ENCODE data around the gene ALPI.

ALPI gene

DNA sequence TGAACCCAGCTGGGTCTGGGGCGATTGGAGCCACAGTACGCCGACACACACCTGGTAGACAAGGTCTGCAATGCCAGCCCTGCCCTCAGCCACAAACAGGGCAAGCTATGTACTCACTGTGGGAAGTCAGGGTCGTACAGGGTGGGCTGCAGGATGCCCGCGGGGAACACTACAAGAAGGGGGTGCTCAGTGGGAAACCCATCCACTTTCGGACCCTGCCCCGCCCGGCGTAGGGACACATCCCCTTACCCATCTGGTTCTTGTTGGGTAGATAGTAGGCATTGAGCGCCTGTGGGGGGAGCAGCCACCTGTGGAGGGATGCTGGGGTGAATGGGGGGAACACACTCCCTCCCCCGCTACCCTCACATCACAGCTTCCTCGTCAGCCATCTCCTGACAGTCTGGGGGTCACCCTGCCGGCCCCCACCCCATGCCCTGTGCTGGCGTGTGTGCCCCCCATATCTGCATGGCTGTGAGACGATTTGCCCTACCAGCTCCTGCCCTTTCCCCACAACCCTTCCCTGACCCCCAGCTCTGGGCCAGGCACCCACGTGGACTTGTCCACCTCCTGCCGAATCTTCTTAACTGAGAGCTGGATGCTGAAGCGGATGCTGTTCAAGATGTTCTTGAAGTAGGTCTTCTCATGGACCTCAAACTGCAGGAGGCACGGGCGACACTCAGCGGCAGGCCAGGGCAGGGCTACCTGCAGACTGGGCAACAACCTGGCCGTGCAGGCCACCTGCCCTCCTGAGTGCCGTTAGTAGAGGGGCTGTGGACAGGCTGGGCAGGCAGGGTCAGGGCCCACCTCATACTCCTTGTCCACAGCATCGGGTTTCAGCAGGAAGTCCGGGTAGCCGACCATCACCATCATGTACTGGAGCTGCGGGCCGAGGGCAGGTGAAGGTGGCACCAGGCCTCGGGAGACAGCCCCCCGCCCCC lies 26.6 kb downstream of the ALPI start:
- Histone ChIP-seq H3K27ac (ENCODE audit: low read length) (no peak overlapping the region), H3K79me2 (ENCODE audit: low read length) (no peaks in the 10 kb centered on the region), H3K4me3 (ENCODE audit: low read length) (no peak overlapping the region), H3K36me3 (replicated peaks; ENCODE audit: low read depth, low read length) (no peaks in the 10 kb centered on the region), H3K4me1 (ENCODE audit: low read length) (no peaks in the 10 kb centered on the region), H3K9me3 (ENCODE audit: insufficient read depth, low read length) (no peaks in the 10 kb centered on the region), H2AFZ (ENCODE audit: low read depth, low read length) (no peak overlapping the region), H3K4me2 (ENCODE audit: low read length) (no peak overlapping the region), H3K9ac (ENCODE audit: low read length) (no peak overlapping the region), H3K27me3 (ENCODE audit: low read depth, low read length) (no peaks in the 10 kb centered on the region), H4K20me1 (ENCODE audit: insufficient read depth, low read length) (no peaks in the 10 kb centered on the region)
- TF ChIP-seq EZH2phosphoT487 (IDR thresholded peaks at IDR 0.05; ENCODE audit: low read depth), result no peak
- TF ChIP-seq, protein P1, sequence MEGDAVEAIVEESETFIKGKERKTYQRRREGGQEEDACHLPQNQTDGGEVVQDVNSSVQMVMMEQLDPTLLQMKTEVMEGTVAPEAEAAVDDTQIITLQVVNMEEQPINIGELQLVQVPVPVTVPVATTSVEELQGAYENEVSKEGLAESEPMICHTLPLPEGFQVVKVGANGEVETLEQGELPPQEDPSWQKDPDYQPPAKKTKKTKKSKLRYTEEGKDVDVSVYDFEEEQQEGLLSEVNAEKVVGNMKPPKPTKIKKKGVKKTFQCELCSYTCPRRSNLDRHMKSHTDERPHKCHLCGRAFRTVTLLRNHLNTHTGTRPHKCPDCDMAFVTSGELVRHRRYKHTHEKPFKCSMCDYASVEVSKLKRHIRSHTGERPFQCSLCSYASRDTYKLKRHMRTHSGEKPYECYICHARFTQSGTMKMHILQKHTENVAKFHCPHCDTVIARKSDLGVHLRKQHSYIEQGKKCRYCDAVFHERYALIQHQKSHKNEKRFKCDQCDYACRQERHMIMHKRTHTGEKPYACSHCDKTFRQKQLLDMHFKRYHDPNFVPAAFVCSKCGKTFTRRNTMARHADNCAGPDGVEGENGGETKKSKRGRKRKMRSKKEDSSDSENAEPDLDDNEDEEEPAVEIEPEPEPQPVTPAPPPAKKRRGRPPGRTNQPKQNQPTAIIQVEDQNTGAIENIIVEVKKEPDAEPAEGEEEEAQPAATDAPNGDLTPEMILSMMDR (IDR thresholded peaks at IDR 0.05; ENCODE audit: low read depth, low read length), result no peak

DNA sequence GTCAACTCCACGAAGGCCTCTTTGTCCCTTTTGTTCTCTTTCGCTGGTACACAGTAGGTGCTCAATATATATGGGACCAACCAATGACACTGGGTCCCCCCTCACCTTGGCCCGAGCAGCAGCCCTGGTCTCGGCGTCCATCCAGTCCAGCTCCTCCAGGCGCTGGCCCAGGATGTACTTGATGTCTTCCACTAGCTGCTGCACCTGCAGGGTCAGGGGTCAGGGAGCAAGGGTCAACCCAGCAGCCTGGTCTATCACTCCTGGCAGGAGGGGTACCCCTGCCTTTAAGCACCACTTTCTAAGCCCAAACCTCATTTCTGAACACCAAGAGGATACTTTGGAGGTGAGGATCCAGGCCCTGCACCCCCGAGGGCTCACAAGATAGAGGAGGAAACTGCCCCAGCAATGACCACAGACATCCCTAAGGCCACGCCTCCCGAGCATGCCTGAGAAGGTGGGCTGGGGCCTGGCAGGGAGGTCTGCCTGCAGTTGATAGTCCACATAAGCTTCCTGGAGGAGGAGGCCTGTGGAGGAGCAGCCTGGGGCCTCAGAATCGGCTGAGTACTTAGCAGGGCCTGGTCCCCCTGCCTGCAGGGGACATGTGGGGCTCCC lies 27.5 kb downstream of the ALPI start:
- Histone ChIP-seq H3K4me3 (ENCODE audit: low read length) (no peak overlapping the region), H3K27ac (ENCODE audit: low read length) (no peak overlapping the region), H4K20me1 (ENCODE audit: insufficient read depth, low read length) (no peaks in the 10 kb centered on the region), H3K4me2 (ENCODE audit: low read length) (no peak overlapping the region), H2AFZ (ENCODE audit: low read depth, low read length) (no peak overlapping the region), H3K27me3 (ENCODE audit: low read depth, low read length) (no peaks in the 10 kb centered on the region), H3K36me3 (replicated peaks; ENCODE audit: low read depth, low read length) (no peaks in the 10 kb centered on the region), H3K9ac (ENCODE audit: low read length) (no peak overlapping the region), H3K9me3 (ENCODE audit: insufficient read depth, low read length) (no peaks in the 10 kb centered on the region), H3K4me1 (ENCODE audit: low read length) (no peaks in the 10 kb centered on the region), H3K79me2 (ENCODE audit: low read length) (no peaks in the 10 kb centered on the region)
- TF ChIP-seq, protein P1 (IDR thresholded peaks at IDR 0.05; ENCODE audit: low read depth, low read length), result no peak
- no peak for TF ChIP-seq EZH2phosphoT487 (IDR thresholded peaks at IDR 0.05; ENCODE audit: low read depth)

DNA sequence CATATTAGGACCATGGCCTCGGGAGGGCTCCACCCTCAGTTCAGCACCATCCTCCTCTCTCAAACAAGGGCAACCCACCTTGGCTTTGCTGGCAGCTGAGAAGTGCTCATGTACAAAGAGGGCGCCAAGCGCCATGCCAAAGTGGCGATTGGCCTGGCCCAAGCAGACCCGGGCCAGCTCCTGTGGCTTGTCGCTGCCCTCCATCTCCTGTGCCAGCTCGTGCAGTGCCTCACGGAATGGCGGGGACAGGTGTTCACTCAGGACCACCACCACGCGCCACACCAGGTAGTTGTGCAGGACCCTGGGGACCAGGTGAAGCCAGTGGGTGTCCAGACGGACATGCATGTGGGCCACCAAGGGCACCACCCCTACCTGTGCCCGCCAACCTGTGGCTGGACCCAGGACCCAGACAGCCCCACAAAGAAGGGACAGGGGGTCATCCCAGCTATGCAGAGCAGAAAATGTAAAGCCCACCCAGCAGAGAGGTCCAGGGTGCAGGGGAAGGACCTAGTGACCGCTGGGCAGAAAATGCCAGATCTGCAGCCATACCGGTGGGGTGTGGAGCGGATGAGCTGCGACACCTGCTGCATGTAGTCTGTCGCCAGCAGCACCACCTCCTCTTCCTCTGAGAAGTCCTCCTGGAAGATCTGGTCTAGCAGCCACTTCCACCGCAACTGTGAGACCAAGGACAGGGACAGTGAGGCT lies 28.1 kb downstream of the ALPI start:
- no peaks in the 10 kb centered on the region for H4K20me1 ChIP-seq (ENCODE audit: insufficient read depth, low read length)
- H2AFZ ChIP-seq (ENCODE audit: low read depth, low read length), result no peak overlapping the region
- no peak overlapping the region for H3K27ac ChIP-seq (ENCODE audit: low read length)

GRCh38 chr2:232484628-232485347 lies 28.8 kb downstream of the ALPI start:
- Histone ChIP-seq H3K9ac (ENCODE audit: low read length) (no peak overlapping the region), H3K4me2 (ENCODE audit: low read length) (no peak overlapping the region), H3K36me3 (replicated peaks; ENCODE audit: low read depth, low read length) (no peaks in the 10 kb centered on the region), H4K20me1 (ENCODE audit: insufficient read depth, low read length) (no peaks in the 10 kb centered on the region), H3K9me3 (ENCODE audit: insufficient read depth, low read length) (no peaks in the 10 kb centered on the region), H3K27me3 (ENCODE audit: low read depth, low read length) (no peaks in the 10 kb centered on the region), H3K4me3 (ENCODE audit: low read length) (no peak overlapping the region), H3K27ac (ENCODE audit: low read length) (no peak overlapping the region), H3K4me1 (ENCODE audit: low read length) (no peaks in the 10 kb centered on the region), H3K79me2 (ENCODE audit: low read length) (no peaks in the 10 kb centered on the region), H2AFZ (ENCODE audit: low read depth, low read length) (no peak overlapping the region)
- no peak for TF ChIP-seq EZH2phosphoT487 (IDR thresholded peaks at IDR 0.05; ENCODE audit: low read depth)
- TF ChIP-seq, protein P1 (IDR thresholded peaks at IDR 0.05; ENCODE audit: low read depth, low read length), result no peak

More for the DNA sequence above, 28.1 kb downstream of the ALPI start:
- no peak for TF ChIP-seq EZH2phosphoT487 (IDR thresholded peaks at IDR 0.05; ENCODE audit: low read depth)
- Histone ChIP-seq H3K9me3 (ENCODE audit: insufficient read depth, low read length) (no peaks in the 10 kb centered on the region), H3K4me2 (ENCODE audit: low read length) (no peak overlapping the region), H3K9ac (ENCODE audit: low read length) (no peak overlapping the region), H3K4me1 (ENCODE audit: low read length) (no peaks in the 10 kb centered on the region), H3K36me3 (replicated peaks; ENCODE audit: low read depth, low read length) (no peaks in the 10 kb centered on the region), H3K4me3 (ENCODE audit: low read length) (no peak overlapping the region), H3K27me3 (ENCODE audit: low read depth, low read length) (no peaks in the 10 kb centered on the region), H3K79me2 (ENCODE audit: low read length) (no peaks in the 10 kb centered on the region)
